Measurements from ENCODE around the gene TENM4.

DNA sequence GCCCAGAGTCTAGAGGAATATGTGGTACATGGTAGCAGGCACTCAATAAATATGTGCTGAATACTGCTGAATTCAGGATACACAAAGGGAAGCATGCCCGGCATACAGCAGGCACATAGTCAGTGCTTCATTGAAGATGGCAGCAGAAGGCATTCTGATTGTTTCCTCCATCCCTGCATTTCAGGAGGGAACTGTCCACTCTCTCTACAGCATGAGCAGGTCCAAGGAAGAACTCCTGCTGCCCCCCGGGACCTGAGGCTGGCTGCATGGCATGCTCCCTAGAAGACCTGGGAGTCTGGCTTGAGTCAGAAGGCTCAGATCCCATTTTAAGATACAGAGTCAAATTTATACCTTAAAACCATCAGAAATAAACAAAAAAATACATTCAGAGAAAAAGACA is 546.8 kb downstream of the TENM4 start:
- TF ChIP-seq, protein P1, sequence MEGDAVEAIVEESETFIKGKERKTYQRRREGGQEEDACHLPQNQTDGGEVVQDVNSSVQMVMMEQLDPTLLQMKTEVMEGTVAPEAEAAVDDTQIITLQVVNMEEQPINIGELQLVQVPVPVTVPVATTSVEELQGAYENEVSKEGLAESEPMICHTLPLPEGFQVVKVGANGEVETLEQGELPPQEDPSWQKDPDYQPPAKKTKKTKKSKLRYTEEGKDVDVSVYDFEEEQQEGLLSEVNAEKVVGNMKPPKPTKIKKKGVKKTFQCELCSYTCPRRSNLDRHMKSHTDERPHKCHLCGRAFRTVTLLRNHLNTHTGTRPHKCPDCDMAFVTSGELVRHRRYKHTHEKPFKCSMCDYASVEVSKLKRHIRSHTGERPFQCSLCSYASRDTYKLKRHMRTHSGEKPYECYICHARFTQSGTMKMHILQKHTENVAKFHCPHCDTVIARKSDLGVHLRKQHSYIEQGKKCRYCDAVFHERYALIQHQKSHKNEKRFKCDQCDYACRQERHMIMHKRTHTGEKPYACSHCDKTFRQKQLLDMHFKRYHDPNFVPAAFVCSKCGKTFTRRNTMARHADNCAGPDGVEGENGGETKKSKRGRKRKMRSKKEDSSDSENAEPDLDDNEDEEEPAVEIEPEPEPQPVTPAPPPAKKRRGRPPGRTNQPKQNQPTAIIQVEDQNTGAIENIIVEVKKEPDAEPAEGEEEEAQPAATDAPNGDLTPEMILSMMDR (IDR thresholded peaks at IDR 0.05; ENCODE audit: borderline replicate concordance, extremely low read depth, low read length, poor library complexity, severe bottlenecking): no peak
- TF ChIP-seq EZH2 (IDR thresholded peaks at IDR 0.05; ENCODE audit: borderline replicate concordance, low read depth, low read length, severe bottlenecking): no peak

All from DND-41 (cell line).